T1000 (cell line): ENCODE measurements around the gene RAD51B.

Experiments used
- DNase-seq: peaks from one replicate; lab custom pipeline; 2025; ENCODE audit warnings: mixed read lengths; lab: John Stamatoyannopoulos, UW

RAD51B gene

DNA sequence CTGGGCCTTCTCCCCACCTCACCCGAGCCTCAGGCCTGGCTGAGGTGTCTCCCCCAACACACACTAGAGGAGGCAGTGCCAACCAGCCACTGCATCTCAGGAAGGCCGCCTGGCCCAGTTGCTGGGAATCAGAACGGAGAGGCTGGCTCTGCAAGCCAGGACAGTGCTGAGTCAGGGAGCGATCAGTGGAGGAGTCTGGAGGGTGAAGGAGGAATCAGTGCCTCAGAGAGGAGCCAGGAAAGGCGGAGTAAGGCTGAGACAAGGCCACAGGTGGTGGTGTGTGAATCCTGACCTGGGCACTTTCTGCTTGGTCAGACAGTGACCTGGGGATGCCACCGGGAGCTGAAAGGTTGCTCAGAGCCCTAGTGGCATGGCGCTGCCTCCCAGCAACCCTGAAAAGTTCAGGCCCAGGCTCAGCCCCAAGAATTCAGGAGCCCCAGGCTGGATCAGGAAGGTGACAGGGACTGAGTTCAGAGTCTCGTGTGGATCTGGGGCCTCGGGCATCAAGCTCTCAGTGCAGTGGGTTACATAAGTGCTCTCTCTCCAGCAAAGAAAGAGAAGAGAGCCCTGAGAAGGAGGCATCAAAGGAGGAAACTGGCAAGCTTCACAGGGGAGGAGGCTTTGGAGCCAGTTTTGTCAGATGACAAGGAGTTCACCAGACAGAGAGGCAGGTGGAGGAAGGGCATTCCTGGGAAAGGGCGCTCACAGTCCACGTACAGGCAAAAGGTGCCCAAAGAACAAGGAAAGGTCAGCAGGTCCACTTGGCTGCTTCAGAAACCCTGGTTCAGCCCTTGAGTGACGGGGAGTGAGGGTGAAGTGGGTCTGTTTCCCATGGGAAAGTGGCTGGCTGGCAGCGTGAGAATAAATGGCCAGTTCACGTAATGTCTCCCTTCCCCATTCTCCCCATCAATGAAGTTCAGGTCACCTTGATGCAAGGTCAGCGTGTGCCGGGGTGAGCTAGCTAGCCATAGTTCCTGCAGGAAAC, 885.4 kb downstream of the RAD51B start:
- DNase-seq, result no peak

DNA sequence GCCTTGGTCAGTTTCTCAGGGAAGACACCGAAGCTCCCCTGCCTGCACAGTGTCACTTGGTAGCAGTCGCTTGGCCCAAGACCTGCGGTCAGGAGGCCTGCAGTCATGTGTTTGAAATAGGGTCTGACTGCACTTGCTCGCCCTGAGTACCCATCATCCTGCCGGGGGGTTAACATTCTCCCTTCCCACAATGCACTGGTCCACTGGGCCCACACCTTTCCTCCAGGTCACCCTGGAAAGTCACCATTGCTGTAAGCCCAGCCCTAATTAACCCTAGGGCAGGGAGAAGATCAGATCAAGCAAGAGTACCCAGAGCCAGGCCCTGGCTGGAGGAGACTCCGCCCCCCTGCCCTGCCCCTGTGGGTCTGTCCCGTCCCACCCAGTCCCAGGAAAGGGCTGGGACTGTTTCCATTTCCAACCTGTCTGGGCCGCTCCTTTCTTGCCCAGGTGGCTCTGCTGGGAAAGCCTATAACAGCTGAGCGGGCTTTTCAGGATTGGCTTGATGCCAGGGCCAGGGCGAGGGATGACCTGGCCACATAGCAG, 886.2 kb downstream of the RAD51B start:
- DNase-seq, result no peak

DNA sequence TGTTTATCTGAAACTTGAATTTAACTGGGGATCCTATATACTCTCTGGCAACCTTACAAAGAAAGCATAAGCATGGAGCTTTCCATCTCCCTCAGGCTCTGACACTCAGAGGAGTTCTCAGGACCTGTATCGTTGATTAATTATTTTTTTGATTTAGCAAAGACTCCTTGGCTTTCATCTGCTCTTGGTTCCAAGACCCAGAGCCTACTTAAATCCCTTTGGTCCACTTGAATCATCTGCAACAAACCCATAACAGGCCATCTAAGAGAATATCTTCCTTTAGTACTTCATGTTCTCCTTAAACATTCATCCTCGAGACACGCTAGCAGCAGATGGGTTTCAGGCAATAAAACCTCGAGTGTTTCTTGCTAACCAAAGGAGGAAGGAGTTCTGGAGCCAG, 887.9 kb downstream of the RAD51B start:
- DNase-seq, result no peak

DNA sequence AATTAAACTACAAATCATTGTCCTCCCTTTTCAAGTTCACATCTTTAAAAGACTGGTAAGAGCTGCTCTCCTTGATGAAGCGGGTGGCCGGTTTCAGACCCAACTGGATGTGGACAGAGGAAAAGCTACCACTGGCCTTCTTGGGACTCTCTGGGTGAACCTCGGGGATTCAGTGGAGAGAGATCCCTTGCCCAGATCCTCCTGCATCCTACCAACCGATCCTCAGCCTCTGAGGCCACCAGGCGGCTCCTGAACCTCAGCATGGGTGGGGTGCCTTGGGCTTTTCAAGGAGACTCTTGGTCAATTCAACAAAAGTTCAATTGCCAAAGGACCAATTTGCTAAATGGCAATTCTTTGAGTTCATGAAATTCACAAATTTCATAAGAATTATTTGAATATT, 888.8 kb downstream of the RAD51B start:
- no peak for DNase-seq

DNA sequence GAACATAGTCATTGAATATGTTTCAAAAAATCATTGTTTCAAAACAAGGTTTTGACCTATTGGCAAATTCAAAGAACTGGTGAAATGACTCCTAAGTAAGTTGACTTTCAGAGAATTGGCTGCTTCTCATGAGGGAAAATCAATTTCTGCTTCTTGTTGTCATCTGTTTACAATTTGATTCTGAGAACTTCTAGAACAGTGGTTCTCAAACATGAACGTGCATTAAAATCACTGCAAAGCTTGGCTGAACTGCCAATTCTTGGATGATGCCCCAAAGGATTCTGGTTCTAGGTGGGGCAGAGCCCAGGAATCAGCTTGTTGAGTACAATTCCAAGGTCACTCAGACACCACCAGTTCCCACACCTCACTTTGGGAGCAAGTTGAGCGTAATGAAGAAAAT, 889.4 kb downstream of the RAD51B start:
- no peak for DNase-seq

GRCh38 chr14:68710776-68711175, 891.2 kb downstream of the RAD51B start:
- no peak for DNase-seq

GRCh38 chr14:68711561-68712309, 892.2 kb downstream of the RAD51B start:
- no peak for DNase-seq

DNA sequence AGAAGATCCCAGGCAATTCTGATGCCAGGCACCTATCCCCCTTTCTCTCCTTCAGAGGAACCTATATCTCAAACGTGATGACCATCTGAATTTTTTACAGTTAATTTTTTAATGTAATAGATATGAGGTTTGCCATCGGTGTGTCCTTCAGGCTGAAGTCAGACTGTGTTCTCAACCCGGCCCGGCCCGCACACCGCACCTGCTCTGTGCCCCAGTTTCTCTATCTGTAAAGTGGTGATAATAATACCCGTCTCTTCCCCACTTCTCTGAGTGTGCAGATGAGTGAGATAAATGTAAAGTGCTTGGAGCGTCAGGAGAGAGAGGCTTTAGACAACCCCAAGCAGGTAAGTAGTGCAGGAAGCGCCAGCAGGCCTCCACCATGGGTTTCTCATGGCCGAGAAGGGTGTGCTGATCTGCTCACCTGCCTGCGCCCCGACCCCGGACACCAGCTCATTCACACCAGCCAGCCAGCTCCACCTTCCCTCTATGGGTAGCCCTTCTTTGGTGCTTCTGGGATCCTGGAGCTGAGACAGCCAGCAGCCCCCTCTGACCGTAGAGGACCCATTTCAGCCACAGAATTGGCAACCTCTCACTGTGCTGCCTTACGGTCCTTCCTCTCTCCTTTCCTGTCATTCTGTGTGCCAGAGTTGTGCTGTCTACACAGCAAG, 893.3 kb downstream of the RAD51B start:
- DNase-seq, result no peak

GRCh38 chr14:68713782-68714181, 894.2 kb downstream of the RAD51B start:
- no peak for DNase-seq

GRCh38 chr14:68714991-68715924, 895.7 kb downstream of the RAD51B start:
- DNase-seq, result no peak

DNA sequence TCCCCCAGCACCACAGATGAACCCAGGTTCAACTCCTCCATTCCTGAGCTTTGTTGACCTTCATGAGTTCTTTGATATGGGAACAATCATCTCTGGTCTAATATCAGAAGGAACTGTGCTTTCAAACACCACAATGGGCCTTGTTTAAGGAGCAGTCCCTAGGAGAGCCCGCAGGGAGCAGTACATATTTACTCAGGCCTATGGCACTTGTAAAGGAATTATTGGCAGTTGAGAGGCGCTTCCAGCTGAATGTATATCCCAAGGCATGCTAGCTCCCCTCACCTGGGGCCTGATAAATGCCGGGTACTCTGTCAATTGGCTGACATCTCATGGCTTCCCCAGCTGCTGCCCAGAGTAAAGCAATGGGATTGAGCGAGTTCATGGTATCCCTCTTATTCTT, 897.1 kb downstream of the RAD51B start:
- DNase-seq, result no peak

DNA sequence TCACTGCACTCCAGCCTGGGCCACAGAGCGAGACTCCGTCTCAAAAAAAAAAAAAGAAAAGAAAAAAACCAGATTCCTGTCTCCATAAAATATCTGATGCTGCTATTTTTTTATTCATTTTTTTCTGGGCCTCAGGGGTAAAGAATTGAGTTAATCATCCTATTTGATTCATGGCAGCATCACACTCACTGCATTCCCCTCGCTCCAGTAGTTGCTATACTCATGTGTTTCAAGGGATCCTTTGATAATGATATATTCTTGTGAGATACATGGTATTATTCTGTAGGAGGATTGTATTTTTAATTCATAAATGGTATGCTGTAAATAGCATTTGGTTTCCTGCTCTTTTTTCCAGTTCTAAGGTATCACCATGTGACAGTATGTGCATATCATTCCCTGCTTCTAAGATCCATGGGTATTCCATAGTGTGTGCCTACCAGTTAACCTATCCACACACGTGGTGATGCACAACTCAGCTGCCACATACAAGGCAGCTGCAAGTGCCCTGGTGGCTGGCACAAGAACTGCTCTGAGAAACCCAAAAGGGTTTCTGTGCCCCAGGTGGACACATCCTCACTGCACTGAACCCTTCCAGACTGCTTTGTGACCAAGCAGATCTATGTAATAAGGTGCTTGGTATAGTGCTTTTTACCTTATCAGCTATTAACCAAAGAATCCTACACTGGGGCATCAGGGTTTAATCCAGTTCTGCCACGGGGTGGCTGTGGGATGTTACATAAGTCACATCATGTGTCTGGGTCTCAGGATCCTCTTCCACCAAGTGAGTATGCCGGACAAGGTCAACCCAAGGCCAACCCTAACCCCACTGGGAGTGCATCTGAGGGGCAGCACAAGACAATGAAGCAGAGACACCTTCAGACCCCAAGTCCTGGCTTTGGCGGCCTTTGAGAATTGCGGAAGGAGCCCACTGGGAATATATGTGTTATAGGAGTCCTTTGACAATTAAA, 898.7 kb downstream of the RAD51B start:
- DNase-seq, result no peak

DNA sequence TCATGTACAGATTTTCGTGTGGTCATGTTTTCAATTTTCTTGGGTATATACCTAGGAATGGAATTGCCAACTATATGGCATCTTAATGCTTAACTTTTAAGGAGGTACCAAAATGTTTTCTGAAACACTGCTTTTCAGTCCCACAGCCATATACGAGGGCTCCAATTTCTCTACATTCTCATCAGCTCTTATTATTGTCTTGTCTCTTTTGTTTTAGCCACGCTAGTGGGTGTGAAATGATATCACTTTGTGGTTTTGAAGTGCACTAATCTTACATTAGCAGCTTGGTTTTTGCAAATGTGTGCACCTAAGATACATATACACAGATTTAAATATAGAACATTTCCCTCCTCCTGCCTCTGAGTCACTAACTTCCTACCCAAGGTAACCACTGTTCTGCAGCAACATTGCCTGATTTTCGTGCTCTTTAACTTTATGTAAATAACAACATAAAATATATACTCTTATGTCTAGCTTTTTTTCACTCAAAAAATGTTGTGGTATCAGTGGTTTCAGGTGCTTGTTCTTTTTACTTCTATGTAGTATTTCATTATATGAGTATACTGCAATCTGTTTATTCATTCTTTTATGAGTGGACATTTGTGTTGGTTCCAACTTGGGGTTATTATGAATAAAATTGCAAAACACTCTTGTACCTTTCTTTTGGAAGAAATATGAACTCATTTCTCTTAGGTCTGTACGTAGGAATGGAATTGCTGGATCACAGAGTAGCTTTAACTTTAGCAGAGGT, 900.2 kb downstream of the RAD51B start:
- no peak for DNase-seq

DNA sequence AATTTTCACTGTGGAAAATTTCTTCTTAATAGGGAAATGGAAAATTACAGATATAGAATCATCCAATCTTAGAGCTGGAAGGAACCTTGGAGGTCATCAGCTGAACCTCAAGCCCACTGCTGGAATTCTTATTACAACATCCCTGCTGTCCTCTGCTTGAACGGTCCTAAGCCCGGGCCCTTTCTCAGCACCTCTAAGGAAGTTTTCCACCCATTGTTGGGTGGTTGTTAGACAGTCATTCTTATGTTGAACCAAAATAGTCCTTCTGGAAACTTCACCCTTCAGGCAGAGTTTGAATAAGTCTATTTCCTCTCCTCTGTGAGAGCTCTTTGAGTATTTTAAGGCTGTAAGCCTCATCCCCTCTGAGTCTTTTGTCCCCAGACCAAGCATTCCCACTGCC, 902.6 kb downstream of the RAD51B start:
- DNase-seq, result no peak

DNA sequence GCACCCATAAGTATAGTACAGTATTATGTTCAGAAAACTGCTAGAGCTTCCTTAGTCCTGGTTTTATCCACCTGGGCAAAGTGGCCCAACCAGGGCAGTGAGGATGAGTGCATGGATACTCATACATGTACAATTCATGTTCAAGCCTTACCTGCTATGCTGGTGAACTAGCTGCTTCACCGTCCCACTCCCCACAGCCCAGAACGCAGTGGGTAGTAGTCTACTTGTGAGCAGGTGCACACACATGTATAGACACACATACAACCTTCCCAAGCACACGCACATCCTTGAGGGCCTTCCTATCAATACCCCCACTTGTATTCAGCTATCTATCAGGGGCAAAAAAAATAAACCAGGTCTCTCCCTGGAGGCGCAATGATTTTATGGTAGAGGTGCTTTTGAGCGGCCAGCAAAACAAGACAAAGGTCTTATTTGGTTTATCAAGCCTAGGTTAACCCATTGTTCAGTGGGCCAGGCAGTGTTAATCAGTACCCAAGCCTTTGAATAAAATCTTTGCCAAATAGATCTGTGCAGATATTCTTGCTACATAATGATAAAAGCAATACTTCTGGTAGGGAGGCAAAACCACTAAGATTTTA, 903.5 kb downstream of the RAD51B start:
- no peak for DNase-seq

GRCh38 chr14:68723808-68724268, 904.3 kb downstream of the RAD51B start:
- DNase-seq, result no peak

- DNase-seq, result no peak
Observed at GRCh38 chr14:68724914-68725313, 905.3 kb downstream of the RAD51B start.

DNA sequence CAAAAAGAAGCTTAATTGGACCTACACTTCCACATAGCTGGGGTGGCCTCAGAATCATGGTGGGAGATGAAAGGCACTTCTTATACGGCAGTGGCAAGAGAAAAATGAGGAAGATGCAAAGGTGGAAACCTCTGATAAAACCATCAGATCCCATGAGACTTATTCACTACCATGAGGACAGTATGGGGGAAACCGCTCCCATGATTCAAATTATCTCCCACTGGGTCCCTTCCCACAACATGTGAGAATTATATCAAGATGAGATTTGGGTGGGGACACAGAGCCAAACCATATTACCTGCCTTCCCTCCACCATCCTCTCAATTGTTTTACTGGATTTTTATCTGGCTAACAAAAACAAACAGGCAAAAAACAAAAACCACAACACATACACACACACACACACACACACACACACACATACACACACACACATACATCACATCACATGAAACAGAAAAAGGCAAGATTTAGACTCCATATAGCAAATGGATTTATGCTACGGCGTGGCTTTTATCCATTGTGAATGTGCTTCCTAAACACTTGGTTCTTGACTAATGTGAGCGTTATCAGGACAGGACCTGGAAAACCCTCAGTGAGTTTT, 906.6 kb downstream of the RAD51B start:
- no peak for DNase-seq
